ENCODE results near the gene LRRC28.
"Not testable (repeated sequence)": the region's sequence is repeated elsewhere in the genome, so short reads cannot be mapped to it uniquely, and the experiment has no call there.

Gene LRRC28

GRCh38 chr15:99250857-99251841 is at the start of gene LRRC28:
TSS of gene LRRC28 (plus strand) at chr15:99251481. CDS start at chr15:99255958, 4,477 bp downstream.
- DNase-seq: peak; percentile 97

GRCh38 chr15:99202176-99202552 is 49.1 kb upstream of the LRRC28 start:
- DNase-seq: no peak

- no peak for DNase-seq
These were observed 43.6 kb upstream of the LRRC28 start for GRCh38 chr15:99207672-99208071.

GRCh38 chr15:99209326-99209725 is 42.0 kb upstream of the LRRC28 start:
- DNase-seq: no peak

DNA sequence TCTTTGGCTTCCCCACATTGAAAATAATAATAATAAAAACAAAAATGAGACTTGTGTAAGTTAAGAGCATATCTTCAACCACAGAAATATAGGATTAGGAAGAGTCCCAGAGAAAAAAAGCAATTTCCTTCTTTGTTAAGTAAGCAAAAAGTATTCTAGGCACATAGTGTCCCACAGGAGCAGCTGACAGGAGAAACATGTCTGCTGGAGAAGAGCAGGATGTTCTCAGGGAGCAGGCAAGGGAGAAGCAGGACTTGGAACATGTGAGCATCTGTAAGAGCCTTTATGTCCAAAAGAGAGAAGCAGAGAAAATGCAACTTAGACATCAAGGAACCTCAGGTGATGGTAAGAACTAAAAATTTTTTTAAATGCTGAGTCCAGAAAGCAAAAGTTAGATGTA is 40.9 kb upstream of the LRRC28 start:
- DNase-seq: no peak

DNA sequence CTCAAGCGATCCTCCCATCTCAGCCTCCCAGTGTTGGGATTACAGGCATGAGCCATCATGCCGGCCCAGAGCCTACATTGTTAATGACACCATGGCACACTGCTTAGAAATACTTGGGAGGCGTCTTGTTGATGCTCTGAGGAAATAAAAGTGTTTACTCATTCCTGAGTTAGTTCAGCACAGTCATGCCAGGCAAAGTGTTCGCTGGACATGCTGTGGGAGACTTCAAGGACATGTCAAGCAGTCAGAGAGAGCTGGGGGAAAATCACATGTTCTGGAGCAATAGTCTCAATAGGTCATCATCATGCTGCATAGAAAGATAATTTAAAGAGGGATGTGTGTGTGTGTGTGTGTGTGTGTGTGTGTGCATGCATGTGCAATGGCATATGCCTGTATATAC is 39.4 kb upstream of the LRRC28 start:
- DNase-seq: no peak

- DNase-seq: no peak
These were observed 38.9 kb upstream of the LRRC28 start for GRCh38 chr15:99212406-99212805.

DNA sequence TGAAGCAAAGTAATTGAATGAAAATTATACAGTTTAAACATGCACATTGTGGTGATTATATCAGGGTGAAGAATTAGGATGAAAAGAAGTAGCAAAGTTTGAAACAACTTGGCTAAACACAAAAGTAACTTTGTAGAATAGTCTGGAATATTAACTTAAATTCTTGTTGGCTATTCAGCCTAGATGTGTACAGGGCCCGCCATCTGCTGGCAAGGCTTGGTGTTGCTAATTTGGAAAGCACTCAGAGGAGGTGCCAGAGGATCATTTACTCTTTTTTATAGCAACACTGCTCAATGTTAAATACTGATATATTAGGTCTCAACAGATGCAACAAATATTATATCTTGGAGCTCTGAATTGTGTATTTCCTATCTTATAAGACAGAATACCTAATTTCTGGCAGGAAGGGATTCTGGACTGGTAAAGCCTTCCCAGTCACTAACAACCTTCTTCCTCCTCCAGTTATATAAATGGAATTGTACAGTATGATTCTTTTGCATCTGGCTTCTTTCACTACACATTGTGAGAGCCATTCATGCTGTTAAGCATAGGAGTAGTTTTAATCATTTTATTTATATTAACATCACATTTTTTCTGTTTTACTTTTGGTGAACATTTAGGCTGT is 38.0 kb upstream of the LRRC28 start:
- DNase-seq: peak; percentile 66

GRCh38 chr15:99224372-99225214 is 26.7 kb upstream of the LRRC28 start:
- DNase-seq: no peak

DNA sequence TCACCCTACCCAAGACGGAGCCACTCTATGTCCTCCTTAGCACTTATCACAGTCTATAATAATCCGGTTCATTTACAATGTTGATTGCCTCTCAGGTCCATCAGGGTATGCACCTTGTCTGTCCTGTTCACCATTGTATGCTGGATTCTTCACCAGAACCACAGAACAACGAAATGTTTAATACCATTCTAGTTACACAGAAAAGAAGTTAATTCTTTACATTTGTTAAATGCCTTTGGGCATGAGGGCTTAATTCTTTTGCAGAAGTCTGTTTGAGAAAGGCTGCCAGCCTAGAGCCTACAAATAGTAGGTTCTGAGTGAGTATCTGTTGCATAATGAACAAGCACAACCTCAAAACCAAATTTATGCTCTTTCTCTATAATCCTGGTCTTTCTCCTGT is 24.5 kb upstream of the LRRC28 start:
- DNase-seq: no peak

- no peak for DNase-seq
These were observed 23.0 kb upstream of the LRRC28 start for GRCh38 chr15:99228120-99228770.

GRCh38 chr15:99230867-99231266 is 20.4 kb upstream of the LRRC28 start:
- no peak for DNase-seq

DNA sequence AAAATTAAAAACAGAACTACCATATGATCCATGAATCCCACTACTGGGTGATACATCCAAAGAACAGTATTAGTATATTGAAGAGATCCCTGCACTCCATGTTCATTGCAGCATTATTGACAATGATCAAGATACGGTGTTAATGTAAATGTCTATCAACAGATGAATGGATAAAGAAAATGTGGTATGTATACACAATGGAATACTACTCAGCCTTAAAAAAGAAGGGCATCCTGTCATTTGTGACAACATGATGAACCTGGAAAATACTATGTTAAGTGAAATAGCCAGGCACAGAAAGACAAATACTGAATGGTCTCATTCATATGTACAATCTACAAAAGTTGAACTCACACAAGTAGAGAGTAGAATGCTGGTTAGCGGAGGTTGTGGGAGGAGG is 18.5 kb upstream of the LRRC28 start:
- no peak for DNase-seq

DNA sequence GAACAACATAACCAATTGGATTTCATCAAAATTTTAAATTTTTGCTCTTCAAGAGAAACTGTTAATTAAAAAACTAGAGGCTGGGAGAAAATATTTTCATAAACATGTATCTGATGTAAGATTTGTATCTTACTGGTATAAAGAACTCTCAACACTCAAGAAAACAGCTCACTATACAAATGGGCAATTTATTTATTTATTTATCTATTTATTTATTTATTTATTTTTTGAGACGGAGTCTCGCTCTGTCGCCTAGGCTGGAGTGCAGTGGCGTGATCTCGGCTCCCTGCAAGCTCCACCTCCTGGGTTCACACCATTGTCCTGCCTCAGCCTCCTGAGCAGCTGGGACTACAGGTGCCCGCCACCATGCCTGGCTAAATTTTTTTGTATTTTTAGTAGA is 17.1 kb upstream of the LRRC28 start:
- DNase-seq: not testable (repeated sequence)

DNA sequence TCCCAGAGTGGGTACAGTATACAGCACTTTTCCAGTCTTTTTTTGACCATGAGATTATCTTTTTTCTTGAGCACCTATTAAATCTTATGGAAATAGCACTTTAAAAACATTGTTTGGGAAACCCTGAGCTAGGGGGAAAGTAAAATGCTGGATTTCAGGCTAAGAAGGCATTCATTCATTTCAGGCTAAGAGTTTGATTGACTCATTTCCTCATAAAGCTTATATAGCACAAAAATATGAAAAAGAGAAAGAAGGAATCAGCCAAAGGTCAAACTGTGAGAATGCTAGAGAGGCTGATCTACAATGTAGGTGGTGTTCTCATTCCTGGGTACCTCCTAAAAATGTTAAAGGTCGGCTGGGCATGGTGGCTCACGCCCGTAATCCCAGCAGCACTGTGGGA is 12.4 kb upstream of the LRRC28 start:
- DNase-seq: no peak

- peak; percentile 27 for DNase-seq
These were observed 11.6 kb upstream of the LRRC28 start for GRCh38 chr15:99239545-99240198.

GRCh38 chr15:99241752-99242151 is 9.5 kb upstream of the LRRC28 start:
- no peak for DNase-seq

DNA sequence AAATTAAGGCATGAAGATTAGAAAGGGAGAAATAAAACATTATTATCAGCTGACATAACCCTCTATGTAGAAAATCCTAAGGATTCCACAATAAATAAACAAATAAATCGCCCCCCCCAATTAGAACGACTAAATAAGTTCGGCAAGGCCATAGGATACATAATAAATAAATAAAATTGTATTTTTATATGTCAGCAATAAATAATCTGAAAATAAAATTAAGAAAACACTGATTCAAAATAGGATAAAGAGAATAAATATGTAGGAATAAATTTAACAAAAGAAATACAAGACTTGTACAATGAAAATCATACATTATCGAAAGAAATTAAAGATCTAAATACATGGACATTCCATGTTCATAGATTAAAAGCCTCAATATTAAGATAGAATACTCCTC is 7.0 kb upstream of the LRRC28 start:
- DNase-seq: no peak

- no peak for DNase-seq
These were observed 4.2 kb upstream of the LRRC28 start for GRCh38 chr15:99247062-99247461.

DNA sequence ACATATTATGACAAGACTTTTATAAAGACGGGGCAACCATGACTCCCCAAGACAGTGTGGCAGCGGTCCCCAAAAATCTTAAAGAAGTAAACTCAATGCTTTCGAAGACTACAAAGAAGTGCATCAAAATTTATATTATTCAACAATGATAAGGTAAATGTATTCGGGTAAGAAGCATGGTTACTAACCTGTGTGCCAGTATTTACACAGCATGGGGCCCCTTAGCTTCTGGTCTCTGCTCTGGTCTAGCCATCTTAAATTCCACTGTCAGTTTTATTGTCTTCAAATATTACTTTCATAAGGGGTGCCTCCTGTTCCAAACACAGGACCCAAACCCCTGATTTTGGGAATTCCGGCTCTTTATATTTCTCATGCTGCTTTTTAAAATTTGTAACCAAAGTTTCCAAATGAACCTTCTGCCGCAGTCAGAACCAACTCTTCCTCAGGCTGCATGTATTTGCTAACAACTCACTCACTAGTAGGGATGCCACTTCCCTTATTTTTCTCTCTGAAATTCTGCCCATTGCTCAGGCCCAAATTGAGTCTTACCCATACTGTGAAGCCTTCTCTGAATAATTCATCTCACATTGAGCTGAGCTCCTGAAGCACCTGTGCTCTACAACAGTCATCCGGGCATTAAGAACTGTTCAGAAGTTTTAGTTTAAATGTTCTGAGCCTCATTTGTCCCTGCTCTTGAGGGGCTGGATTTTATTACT is 3.1 kb upstream of the LRRC28 start:
- DNase-seq: no peak

GRCh38 chr15:99249270-99249841 is 1.9 kb upstream of the LRRC28 start, which contains the start of gene TTC23:
TSS of gene TTC23 (minus strand) at chr15:99249581. CDS start at chr15:99228712, 20,869 bp downstream.
- DNase-seq: no peak
